CD4-positive, alpha-beta T cell treated with Interleukin-17A for 4 hours (primary cell): Measurements from ENCODE around the gene VKORC1.
A peak's percentile ranks its signal among the peaks of the same experiment; 100 is the strongest.
"Not testable (repeated sequence)": the region's sequence is repeated elsewhere in the genome, so short reads cannot be mapped to it uniquely, and the experiment has no call there.

Experiments
- DNase-seq: peaks from one replicate; pipeline ENCODE4 v3.0.0-alpha.2; 2020; ENCODE audit warnings: mixed read lengths

Gene VKORC1

GRCh38 chr16:31094424-31095120 is at the start of gene VKORC1:
Gene VKORC1, minus strand, starts transcription at chr16:31094797. Its CDS starts 68 bp downstream, at chr16:31094729.
- peak; percentile 91 for DNase-seq

- no peak for DNase-seq
Observed at GRCh38 chr16:31143694-31144148, 49.1 kb upstream of the VKORC1 start.

GRCh38 chr16:31143011-31143693 is 48.6 kb upstream of the VKORC1 start:
- DNase-seq, result no peak

GRCh38 chr16:31142109-31143010 is 47.8 kb upstream of the VKORC1 start:
- DNase-seq, result peak; percentile 100

GRCh38 chr16:31141489-31142108 is 47.0 kb upstream of the VKORC1 start:
- DNase-seq, result peak; percentile 17

- DNase-seq, result not testable (repeated sequence)
Observed at GRCh38 chr16:31141071-31141469, 46.5 kb upstream of the VKORC1 start.

GRCh38 chr16:31138621-31139578 is 44.3 kb upstream of the VKORC1 start:
- DNase-seq, result no peak

- not testable (repeated sequence) for DNase-seq
Observed at GRCh38 chr16:31136822-31137499, 42.4 kb upstream of the VKORC1 start.

GRCh38 chr16:31136287-31136662 is 41.7 kb upstream of the VKORC1 start:
- DNase-seq, result no peak

- DNase-seq, result no peak
Observed at GRCh38 chr16:31135535-31136286, 41.1 kb upstream of the VKORC1 start, which contains the start of gene PRSS8. Gene PRSS8, minus strand, starts transcription at chr16:31135727. Its CDS starts 229 bp downstream, at chr16:31135498.

- no peak for DNase-seq
Observed at GRCh38 chr16:31134625-31135534, 40.3 kb upstream of the VKORC1 start.

GRCh38 chr16:31134091-31134571 is 39.5 kb upstream of the VKORC1 start:
- DNase-seq, result no peak

GRCh38 chr16:31133046-31133501 is 38.5 kb upstream of the VKORC1 start:
- no peak for DNase-seq

- no peak for DNase-seq
Observed at GRCh38 chr16:31132303-31132979, 37.8 kb upstream of the VKORC1 start.

- no peak for DNase-seq
Observed at GRCh38 chr16:31131841-31132271, 37.3 kb upstream of the VKORC1 start.

GRCh38 chr16:31131416-31131815 is 36.8 kb upstream of the VKORC1 start:
- DNase-seq, result no peak

GRCh38 chr16:31130899-31131298 is 36.3 kb upstream of the VKORC1 start:
- no peak for DNase-seq

GRCh38 chr16:31130336-31130891 is 35.8 kb upstream of the VKORC1 start:
- DNase-seq, result no peak
